Measurements from ENCODE around the gene MTFP1. TPM values are rescaled to one million over a fixed set of nuclear protein-coding genes. Genes with fewer than 3 reads are reported as not detected.
A peak's percentile ranks its signal among the peaks of the same experiment; 100 is the strongest.

The MTFP1 gene
- total and polyA plus RNA-seq, 9 of the 15 experiments (the other 6 are each of a cell fraction or from before 2014, with no cell fraction given) = 10.7 to 52.0 (median 30.1) TPM

DNA sequence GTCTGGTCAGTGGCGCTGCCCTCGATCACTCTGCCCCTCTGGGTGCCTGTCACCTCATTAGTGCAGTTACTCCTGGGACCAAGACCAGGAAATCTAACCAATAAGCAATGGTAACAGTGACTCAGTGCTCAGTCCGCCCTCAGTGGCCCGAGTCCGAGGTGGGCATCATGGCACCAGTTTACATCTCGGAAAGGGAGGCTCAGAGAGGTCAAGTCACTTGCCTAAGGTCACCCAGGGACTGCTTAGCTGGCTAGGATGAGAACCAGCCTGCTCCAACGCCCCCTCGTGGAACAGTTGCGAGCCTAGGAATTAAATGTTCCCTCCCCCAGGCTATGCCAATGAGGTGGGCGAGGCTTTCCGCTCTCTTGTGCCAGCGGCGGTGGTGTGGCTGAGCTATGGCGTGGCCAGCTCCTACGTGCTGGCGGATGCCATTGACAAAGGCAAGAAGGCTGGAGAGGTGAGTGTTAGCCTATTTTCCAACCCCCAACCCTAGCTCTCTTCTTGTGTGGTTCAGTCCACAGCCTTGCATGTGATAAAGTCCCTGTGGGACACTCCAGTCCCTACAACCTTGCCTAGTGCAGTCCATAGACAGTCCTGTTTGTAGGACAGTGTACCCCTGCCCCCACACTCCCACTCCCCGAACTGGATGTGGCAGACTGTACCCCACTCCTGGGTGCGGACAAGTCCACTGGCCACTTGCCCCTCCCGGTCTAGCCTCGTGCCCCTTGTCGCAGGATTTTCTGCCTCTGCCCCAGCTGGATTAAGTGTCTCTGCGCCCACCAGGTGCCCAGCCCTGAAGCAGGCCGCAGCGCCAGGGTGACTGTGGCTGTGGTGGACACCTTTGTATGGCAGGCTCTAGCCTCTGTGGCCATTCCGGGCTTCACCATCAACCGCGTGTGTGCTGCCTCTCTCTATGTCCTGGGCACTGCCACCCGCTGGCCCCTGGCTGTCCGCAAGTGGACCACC, 1.1 kb downstream of the MTFP1 start (continued):
- TF ChIP-seq, protein P1, sequence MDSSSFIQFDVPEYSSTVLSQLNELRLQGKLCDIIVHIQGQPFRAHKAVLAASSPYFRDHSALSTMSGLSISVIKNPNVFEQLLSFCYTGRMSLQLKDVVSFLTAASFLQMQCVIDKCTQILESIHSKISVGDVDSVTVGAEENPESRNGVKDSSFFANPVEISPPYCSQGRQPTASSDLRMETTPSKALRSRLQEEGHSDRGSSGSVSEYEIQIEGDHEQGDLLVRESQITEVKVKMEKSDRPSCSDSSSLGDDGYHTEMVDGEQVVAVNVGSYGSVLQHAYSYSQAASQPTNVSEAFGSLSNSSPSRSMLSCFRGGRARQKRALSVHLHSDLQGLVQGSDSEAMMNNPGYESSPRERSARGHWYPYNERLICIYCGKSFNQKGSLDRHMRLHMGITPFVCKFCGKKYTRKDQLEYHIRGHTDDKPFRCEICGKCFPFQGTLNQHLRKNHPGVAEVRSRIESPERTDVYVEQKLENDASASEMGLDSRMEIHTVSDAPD (CRISPR knock-in tag; IDR thresholded peaks at IDR 0.05) = no peak
- TF ChIP-seq NR4A1 (CRISPR knock-in tag; IDR thresholded peaks at IDR 0.05) (no peak), NR4A1 (tag; IDR thresholded peaks at IDR 0.05) (no peak), HLTF (IDR thresholded peaks at IDR 0.05) (no peak), ZNF124 (CRISPR knock-in tag; IDR thresholded peaks at IDR 0.05) (no peak), EHMT2 (IDR thresholded peaks at IDR 0.05) (no peak), GTF2E2 (tag; IDR thresholded peaks at IDR 0.05) (no peak), CBX3 (IDR thresholded peaks at IDR 0.05; ENCODE audit: borderline replicate concordance in 1 of 2, low read length in 2 of 2) (no peak), TGIF2 (CRISPR knock-in tag; IDR thresholded peaks at IDR 0.05) (no peak), TRIM28 (IDR thresholded peaks at IDR 0.05) (no peak), PTTG1 (tag; IDR thresholded peaks at IDR 0.05; ENCODE audit: low read depth) (no peak), HDAC2 (IDR thresholded peaks at IDR 0.05) (0 out of 2 replicates have a peak, but pooled peaks have one; percentile 21), ZNF239 (CRISPR knock-in tag; IDR thresholded peaks at IDR 0.05) (no peak), TAF9B (IDR thresholded peaks at IDR 0.05; ENCODE audit: partially characterized antibody) (no peak), ZNF778 (CRISPR knock-in tag; IDR thresholded peaks at IDR 0.05) (no peak), SAFB2 (IDR thresholded peaks at IDR 0.05; ENCODE audit: borderline replicate concordance, low read depth, low read length, severe bottlenecking) (no peak), LARP7 (IDR thresholded peaks at IDR 0.05) (no peak), SLC30A9 (CRISPR knock-in tag; IDR thresholded peaks at IDR 0.05) (no peak), GATAD2A (IDR thresholded peaks at IDR 0.05) (no peak)
- TF ChIP-seq, protein P2, sequence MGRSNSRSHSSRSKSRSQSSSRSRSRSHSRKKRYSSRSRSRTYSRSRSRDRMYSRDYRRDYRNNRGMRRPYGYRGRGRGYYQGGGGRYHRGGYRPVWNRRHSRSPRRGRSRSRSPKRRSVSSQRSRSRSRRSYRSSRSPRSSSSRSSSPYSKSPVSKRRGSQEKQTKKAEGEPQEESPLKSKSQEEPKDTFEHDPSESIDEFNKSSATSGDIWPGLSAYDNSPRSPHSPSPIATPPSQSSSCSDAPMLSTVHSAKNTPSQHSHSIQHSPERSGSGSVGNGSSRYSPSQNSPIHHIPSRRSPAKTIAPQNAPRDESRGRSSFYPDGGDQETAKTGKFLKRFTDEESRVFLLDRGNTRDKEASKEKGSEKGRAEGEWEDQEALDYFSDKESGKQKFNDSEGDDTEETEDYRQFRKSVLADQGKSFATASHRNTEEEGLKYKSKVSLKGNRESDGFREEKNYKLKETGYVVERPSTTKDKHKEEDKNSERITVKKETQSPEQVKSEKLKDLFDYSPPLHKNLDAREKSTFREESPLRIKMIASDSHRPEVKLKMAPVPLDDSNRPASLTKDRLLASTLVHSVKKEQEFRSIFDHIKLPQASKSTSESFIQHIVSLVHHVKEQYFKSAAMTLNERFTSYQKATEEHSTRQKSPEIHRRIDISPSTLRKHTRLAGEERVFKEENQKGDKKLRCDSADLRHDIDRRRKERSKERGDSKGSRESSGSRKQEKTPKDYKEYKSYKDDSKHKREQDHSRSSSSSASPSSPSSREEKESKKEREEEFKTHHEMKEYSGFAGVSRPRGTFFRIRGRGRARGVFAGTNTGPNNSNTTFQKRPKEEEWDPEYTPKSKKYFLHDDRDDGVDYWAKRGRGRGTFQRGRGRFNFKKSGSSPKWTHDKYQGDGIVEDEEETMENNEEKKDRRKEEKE (IDR thresholded peaks at IDR 0.05; ENCODE audit: borderline replicate concordance in 1 of 2, control insufficient read depth in 1 of 2, low read depth in 2 of 2, low read length in 1 of 2) = no peak
- TF ChIP-seq, protein P3, sequence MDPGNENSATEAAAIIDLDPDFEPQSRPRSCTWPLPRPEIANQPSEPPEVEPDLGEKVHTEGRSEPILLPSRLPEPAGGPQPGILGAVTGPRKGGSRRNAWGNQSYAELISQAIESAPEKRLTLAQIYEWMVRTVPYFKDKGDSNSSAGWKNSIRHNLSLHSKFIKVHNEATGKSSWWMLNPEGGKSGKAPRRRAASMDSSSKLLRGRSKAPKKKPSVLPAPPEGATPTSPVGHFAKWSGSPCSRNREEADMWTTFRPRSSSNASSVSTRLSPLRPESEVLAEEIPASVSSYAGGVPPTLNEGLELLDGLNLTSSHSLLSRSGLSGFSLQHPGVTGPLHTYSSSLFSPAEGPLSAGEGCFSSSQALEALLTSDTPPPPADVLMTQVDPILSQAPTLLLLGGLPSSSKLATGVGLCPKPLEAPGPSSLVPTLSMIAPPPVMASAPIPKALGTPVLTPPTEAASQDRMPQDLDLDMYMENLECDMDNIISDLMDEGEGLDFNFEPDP (CRISPR knock-in tag; IDR thresholded peaks at IDR 0.05) = no peak
- TF ChIP-seq, protein P4, sequence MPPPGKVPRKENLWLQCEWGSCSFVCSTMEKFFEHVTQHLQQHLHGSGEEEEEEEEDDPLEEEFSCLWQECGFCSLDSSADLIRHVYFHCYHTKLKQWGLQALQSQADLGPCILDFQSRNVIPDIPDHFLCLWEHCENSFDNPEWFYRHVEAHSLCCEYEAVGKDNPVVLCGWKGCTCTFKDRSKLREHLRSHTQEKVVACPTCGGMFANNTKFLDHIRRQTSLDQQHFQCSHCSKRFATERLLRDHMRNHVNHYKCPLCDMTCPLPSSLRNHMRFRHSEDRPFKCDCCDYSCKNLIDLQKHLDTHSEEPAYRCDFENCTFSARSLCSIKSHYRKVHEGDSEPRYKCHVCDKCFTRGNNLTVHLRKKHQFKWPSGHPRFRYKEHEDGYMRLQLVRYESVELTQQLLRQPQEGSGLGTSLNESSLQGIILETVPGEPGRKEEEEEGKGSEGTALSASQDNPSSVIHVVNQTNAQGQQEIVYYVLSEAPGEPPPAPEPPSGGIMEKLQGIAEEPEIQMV (tag; conservative IDR thresholded peaks at IDR 0.05; ENCODE audit: low read depth) = no peak
